Skin epidermis (tissue), 12 donors: ENCODE data around the gene GRAMD2B.

Experiments used
- H3K27ac ChIP-seq, 21 experiments: fragments of 200-600 bp; sonication (generic) in 11 of 21; one replicate each; pipeline ENCODE4 v1.5.0; 2020; ENCODE audit warnings: mild to moderate bottlenecking in 3 of 21, inconsistent platforms in 2 of 21, moderate library complexity in 2 of 21
- H3K4me3 ChIP-seq, 7 experiments: fragments of 200-600 bp; sonication (generic) in 2 of 7; one replicate each; pipeline ENCODE4 v1.5.0; 2020; ENCODE audit warnings: inconsistent platforms in 2 of 7, mild to moderate bottlenecking in 2 of 7, moderate library complexity in 1 of 7

The GRAMD2B gene

GRCh38 chr5:126521130-126521529 lies 97.9 kb downstream of the GRAMD2B start:
- H3K4me3 ChIP-seq, result no peak overlapping the region
- no peak overlapping the region for H3K27ac ChIP-seq

GRCh38 chr5:126523818-126524510 lies 100.8 kb downstream of the GRAMD2B start:
- Histone ChIP-seq H3K27ac (peak overlapping the region in 1 of 21 experiments; percentile 32), H3K4me3 (no peak overlapping the region)

DNA sequence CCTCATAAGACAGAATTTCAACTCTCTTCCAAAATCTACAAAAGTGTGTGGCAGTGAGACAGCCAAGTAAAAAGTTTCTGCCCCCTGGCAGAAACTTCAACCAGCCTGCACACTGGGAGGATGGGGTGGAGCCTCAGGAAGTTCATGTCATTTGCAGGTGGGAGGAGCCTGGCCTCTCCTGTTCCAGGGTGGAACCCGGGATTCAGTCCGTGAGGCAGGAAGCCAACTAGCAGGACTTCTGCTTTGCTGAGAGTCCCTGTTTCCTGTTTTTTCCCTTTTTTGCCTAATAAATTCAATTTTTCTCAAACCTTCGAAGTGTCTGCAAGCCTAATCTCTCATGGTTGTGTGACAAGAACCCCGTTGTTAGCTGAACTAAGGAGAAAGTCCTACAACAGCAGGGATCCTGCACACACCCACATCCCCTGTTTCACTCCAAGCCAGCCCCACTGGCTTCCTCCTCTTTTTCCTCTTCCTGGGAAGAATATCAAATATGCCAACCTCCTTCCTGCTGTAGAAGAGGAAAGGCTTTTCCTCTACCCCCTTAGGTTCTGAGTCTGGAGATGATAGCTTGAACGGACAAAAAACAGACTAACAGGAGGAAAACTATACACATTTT lies 102.5 kb downstream of the GRAMD2B start:
- no peak overlapping the region for H3K4me3 ChIP-seq
- H3K27ac ChIP-seq, result peak overlapping the region in 1 of 21 experiments; percentile 55

DNA sequence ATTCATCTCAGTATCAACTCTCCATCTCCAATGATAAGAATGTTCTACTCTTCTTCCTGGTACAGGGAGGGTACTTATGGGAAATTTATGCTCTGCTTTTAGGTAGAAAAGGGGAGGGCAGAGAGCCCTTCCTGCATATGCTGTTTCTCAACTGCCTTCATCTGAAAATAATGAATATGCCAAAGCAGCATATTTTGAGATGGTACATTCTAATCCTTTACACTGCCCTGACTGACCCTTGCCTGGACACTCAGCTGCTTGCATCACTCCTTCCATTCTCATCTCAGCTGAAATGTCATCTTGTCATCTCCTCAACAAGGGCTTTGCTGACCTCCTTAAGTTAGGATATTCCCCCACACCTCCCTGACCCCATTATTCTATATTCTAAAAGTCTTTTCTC lies 103.3 kb downstream of the GRAMD2B start:
- H3K4me3 ChIP-seq, result no peak overlapping the region
- no peak overlapping the region for H3K27ac ChIP-seq

DNA sequence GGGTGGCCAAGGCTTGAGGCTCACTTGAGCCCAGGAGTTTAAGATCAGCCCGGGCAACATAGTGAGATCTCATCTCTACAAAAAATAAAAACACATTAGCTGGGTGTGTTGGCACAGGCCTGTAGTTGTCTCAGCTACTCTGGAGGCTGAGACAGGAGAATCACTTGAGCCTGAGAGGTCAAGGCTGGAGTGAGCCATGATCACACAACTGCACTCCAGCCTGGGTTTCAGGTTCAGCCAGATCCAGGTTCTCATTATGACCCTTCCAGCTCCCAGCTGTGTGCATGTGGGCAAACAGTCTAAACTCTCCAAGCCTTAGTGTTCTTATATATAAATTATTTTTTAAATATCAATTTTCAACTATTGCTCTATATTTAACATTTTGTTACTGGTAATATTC lies 103.9 kb downstream of the GRAMD2B start:
- H3K4me3 ChIP-seq, result no peak overlapping the region
- H3K27ac ChIP-seq, result no peak overlapping the region

GRCh38 chr5:126527892-126528291 lies 104.7 kb downstream of the GRAMD2B start:
- H3K27ac ChIP-seq, result no peak overlapping the region

GRCh38 chr5:126531543-126532120 lies 108.4 kb downstream of the GRAMD2B start:
- H3K27ac ChIP-seq, result peak overlapping the region in 5 of 21 experiments; percentile 12 to 71 (median 19)
- no peak overlapping the region for H3K4me3 ChIP-seq

More at GRCh38 chr5:126527892-126528291, 104.7 kb downstream of the GRAMD2B start:
- no peak overlapping the region for H3K4me3 ChIP-seq

DNA sequence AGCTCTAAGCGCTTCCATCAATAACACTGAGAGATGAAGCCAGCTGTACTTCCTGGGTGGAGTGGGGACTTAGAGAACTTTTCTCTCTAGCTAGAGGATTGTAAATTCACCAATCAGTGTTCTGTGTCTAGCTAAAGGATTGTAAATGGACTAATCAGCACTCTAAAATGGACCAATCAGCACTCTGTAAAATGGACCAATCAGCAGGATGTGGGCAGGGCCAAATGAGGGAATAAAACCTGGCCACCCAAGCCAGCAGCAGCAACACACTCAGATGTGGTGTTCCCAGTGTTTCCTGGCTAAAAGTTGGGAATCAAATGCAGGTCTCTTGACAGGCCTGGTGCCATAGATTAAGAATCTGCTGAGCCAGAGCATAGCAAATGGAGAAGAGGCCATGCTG lies 111.3 kb downstream of the GRAMD2B start:
- Histone ChIP-seq H3K4me3 (no peak overlapping the region), H3K27ac (no peak overlapping the region)

- Histone ChIP-seq H3K4me3 (no peak overlapping the region), H3K27ac (no peak overlapping the region)
These were observed 112.8 kb downstream of the GRAMD2B start for GRCh38 chr5:126535856-126536545.

GRCh38 chr5:126536874-126537273 lies 113.7 kb downstream of the GRAMD2B start:
- Histone ChIP-seq H3K4me3 (no peak overlapping the region), H3K27ac (no peak overlapping the region)

DNA sequence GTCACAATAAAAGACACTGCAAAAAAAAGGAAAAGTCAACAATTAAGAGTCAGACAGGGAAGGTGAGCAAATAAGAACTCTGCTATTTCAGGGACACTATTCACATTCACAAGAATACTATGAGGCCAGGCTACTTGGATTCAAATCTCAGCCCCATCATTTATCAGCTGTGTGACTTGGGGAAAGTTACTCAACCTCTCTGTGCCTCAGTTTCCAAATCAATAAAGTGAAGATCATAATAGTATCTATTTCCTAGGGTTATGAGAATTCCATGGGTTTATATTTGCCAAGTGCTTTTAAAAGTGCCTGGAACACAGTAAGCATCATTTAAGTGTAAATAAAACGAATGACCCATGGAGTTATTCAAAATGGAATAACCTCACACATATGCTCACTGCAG lies 115.4 kb downstream of the GRAMD2B start:
- Histone ChIP-seq H3K27ac (peak overlapping the region in 1 of 21 experiments; percentile 20), H3K4me3 (no peak overlapping the region)

DNA sequence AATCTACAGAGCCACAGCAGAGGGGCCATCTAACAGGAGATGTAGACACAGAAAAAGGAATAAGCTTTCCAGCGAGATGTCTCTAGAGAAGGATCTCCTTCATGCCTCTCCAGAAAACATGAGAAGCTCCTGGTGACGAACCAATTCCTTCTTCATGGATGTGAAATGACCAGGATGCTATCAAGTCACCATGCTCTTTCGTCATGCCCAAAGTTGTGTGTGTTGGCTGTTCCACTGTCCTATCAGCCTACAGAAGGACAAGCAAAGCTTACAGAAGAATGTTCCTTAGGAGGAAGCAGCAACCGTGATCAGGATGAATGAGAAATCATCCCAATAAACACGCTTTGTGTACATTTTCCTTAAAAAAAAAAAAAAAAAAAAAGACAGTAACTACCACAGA lies 117.4 kb downstream of the GRAMD2B start:
- H3K4me3 ChIP-seq, result no peak overlapping the region
- H3K27ac ChIP-seq, result no peak overlapping the region

GRCh38 chr5:126542441-126542840 lies 119.2 kb downstream of the GRAMD2B start:
- Histone ChIP-seq H3K4me3 (no peak overlapping the region), H3K27ac (no peak overlapping the region)

GRCh38 chr5:126543009-126543408 lies 119.8 kb downstream of the GRAMD2B start:
- H3K4me3 ChIP-seq, result no peak overlapping the region
- H3K27ac ChIP-seq, result no peak overlapping the region

GRCh38 chr5:126543660-126544059 lies 120.5 kb downstream of the GRAMD2B start:
- Histone ChIP-seq H3K27ac (no peak overlapping the region), H3K4me3 (no peak overlapping the region)
